NCI-H187 (cell line): ENCODE data around the gene ZNF177.

ENCODE experiments used
- DNase-seq, 2 experiments: peaks; one replicate each; lab custom pipeline; 2025; lab: John Stamatoyannopoulos, UW

The ZNF177 gene

GRCh38 chr19:9430444-9430843 is 67.6 kb downstream of the ZNF177 start:
- DNase-seq: no peak

GRCh38 chr19:9431475-9431874 is 68.7 kb downstream of the ZNF177 start:
- no peak for DNase-seq
